Psoas muscle (tissue), 8 donors: ENCODE measurements around the gene RNF13. TPM values are rescaled to one million over a fixed set of nuclear protein-coding genes. Genes with fewer than 3 reads are reported as not detected.

ENCODE experiments used
- ATAC-seq, 4 donors: fragments of 200-7000 bp; cut with Tn5 transposase; one replicate each; pipeline ENCODE4 v1.9.1; 2020; ENCODE audit warnings: moderate library complexity in 3 of 4, mild to moderate bottlenecking in 2 of 4
- DNase-seq, 2 donors: peaks; one replicate each; pipeline ENCODE4 v3.0.0-alpha.2; 2020
- H3K27ac ChIP-seq: fragments of 200-600 bp; one replicate; pipeline ENCODE4 v1.8.0; 2022
- H3K27me3 ChIP-seq, 3 donors: fragments of 200-600 bp in 1 of 3; one replicate each; pipeline versions ENCODE4 v1.6.1 to v1.8.0; 2013 to 2022; ENCODE audit warnings: low read length in 2 of 3, mild to moderate bottlenecking in 2 of 3, moderate library complexity in 1 of 3; ENCODE audit not compliant: insufficient read depth in 3 of 3
- H3K36me3 ChIP-seq, 2 donors: fragments of 200-600 bp in 1 of 2; one replicate each; pipeline versions ENCODE4 v1.6.1 to v1.8.0; 2013 to 2022; ENCODE audit warnings: low read depth in 1 of 2, mild to moderate bottlenecking in 1 of 2, moderate library complexity in 1 of 2; ENCODE audit not compliant: insufficient read depth in 1 of 2
- H3K4me1 ChIP-seq: fragments of 200-600 bp; one replicate; pipeline ENCODE4 v1.8.0; 2022
- H3K4me3 ChIP-seq: fragments of 200-600 bp; one replicate; pipeline ENCODE4 v1.8.0; 2022; ENCODE audit warnings: mild to moderate bottlenecking
- H3K9me3 ChIP-seq: fragments of 200-600 bp; one replicate; pipeline ENCODE4 v1.8.0; 2022
- CTCF ChIP-seq: fragments of 200-600 bp; IDR thresholded peaks from one replicate; pipeline ENCODE4 v1.8.0; 2022; ENCODE audit warnings: antibody characterized with exemption
- WGBS, 3 donors: extraction: QIAGEN DNeasy Blood & Tissue Kit; methylation state at CpG; one replicate each; pipeline versions ENCODE4 v1.1.6 to v1.1.7; 2013; 5-methylcytosine and 5-hydroxymethylcytosine counted together
- intact Hi-C, 2 donors: fragments of 100-400 bp; cut with DNase I; formaldehyde crosslinking; loops; one replicate each; pipeline versions ENCODE4 v1.11.0 to v1.14.2; 2022
- polyA plus RNA-seq, 3 donors: library from polyadenylated mRNA; stranded (reverse); fragments of 200-250 nt; gene quantifications; one replicate each; pipeline ENCODE4 v1.2.3, GENCODE V29; 2013
- total RNA-seq, 4 donors: library from RNA; stranded (reverse); fragmentation: NEBNext Ultra II Directional in 2 of 4; extraction: Animal tissue kit (Norgen Biotek cat#: 25700) in 2 of 4; gene quantifications; one replicate each; pipeline versions ENCODE4 v1.2.1 to v1.2.4, GENCODE V29; 2021 to 2023
- donor health status: healthy with polysubstance abuse.
- donor health status: DM: no; HTN: no; CAD: no; lungs with moderate emphysema.
- donor health status: Bipolar disorder and iron deficiency.
- donor health status: healthy.
- donor health status: DM: yes; HTN: yes; CAD: no.
- donor health status: DM: no; HTN: no; CAD: no.
- donor health status: DM: no; HTN: no; CAD: no.
- donor health status: DM: yes; HTN: yes; CAD: no.

Gene RNF13
- total and polyA plus RNA-seq, 7 donors, result 21.7 to 51.0 (median 41.6) TPM

DNA sequence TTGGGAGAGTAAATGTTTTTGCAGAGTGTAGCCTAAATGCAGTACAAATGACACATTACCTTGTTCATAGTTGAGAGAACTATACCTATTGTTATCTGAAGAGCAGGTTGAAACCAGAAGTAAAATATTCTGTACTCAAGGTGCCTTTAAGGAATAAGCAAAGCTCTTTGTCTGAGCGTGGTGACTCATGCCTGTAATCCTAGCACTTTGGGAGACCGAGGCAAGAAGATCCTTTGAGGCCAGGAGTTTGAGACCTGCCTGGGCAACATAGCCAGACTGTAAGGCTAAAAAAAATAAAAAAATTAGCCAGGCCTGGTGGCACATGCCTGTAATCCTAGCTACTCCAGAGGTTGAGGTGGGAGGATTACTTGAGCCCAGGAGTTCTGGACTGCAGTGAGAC is 2.2 kb upstream of the RNF13 start:
- Histone ChIP-seq H3K9me3 (no peaks in the 10 kb centered on the region), H3K27ac (no peak overlapping the region), H3K27me3 (no peaks in the 10 kb centered on the region), H3K36me3 (no peaks in the 10 kb centered on the region), H3K4me3 (no peak overlapping the region), H3K4me1 (peaks cover 26% of the 10 kb centered on the region)
- intact Hi-C loops, result loop anchor here in 1 of 2 donors (5.0 kb wide), 2 partner anchors 59 to 736 kb away; partner anchors contain the start of genes COMMD2, EIF2A and SERP1
- ATAC-seq (no peak), DNase-seq (no peak)
- TF ChIP-seq CTCF, result no peak
- WGBS, 3 donors, result 57 to 83% (median 61%) methylated on average over 2 of the region's 2 CpGs

GRCh38 chr3:149812165-149812605 is 830 bp upstream of the RNF13 start:
- Histone ChIP-seq H3K36me3 (no peaks in the 10 kb centered on the region), H3K9me3 (no peaks in the 10 kb centered on the region), H3K4me3 (peak overlapping the region; percentile 95), H3K27ac (peak overlapping the region; percentile 100), H3K27me3 (no peaks in the 10 kb centered on the region), H3K4me1 (peaks cover 40% of the 10 kb centered on the region)
- no peak for TF ChIP-seq CTCF
- ATAC-seq (no peak), DNase-seq (no peak)
- WGBS, 3 donors, result 18 to 22% (median 18%) methylated on average over 13 of the region's 13 CpGs
- intact Hi-C loops, result loop anchor here in 1 of 2 donors (5.0 kb wide), 2 partner anchors 60 to 735 kb away; partner anchors contain the start of genes COMMD2, EIF2A and SERP1

- intact Hi-C loops, result loop anchor here in 1 of 2 donors (5.0 kb wide), 2 partner anchors 61 to 734 kb away; partner anchors contain the start of genes COMMD2, EIF2A and SERP1
- H3K27me3 ChIP-seq, result no peaks in the 10 kb centered on the region
- DNase-seq, result peak in 1 of 2 donors; percentile 48
- H3K27ac ChIP-seq, result peak overlapping the region; percentile 100
- H3K36me3 ChIP-seq, result no peaks in the 10 kb centered on the region
- no peak for TF ChIP-seq CTCF
- peak overlapping the region; percentile 95 for H3K4me3 ChIP-seq
- WGBS, 3 donors, result 0 to 1% (median 0%) methylated on average over 29 of the region's 29 CpGs
- peaks cover 53% of the 10 kb centered on the region for H3K4me1 ChIP-seq
- ATAC-seq, result peak; percentile 14 to 42 (median 22)
- H3K9me3 ChIP-seq, result no peaks in the 10 kb centered on the region
These were observed 609 bp downstream of the RNF13 start for GRCh38 chr3:149813367-149814281.

- WGBS, 3 donors, result 81 to 93% (median 84%) methylated on average over 1 of the region's 1 CpG
- H3K4me3 ChIP-seq, result peak overlapping the region; percentile 95
- intact Hi-C loops, result no loop called here
- no peaks in the 10 kb centered on the region for H3K36me3 ChIP-seq
- TF ChIP-seq CTCF, result no peak
- H3K4me1 ChIP-seq, result peaks cover 67% of the 10 kb centered on the region
- no peak for ATAC-seq
- no peaks in the 10 kb centered on the region for H3K27me3 ChIP-seq
- H3K27ac ChIP-seq, result peak overlapping the region; percentile 100
- H3K9me3 ChIP-seq, result no peaks in the 10 kb centered on the region
- no peak for DNase-seq
These were observed 2.3 kb downstream of the RNF13 start for GRCh38 chr3:149815321-149815720.
